Measurements from ENCODE around the gene CYYR1.

The CYYR1 gene

GRCh38 chr21:26532208-26532607 is 40.9 kb downstream of the CYYR1 start:
- H3K27me3 Mint-ChIP-seq: peaks cover 3% of the 10 kb centered on the region
- H3K27ac Mint-ChIP-seq: no peak overlapping the region
- H3K36me3 Mint-ChIP-seq (ENCODE audit: low read depth): no peaks in the 10 kb centered on the region
- DNase-seq: no peak
- no peaks in the 10 kb centered on the region for H3K9me3 Mint-ChIP-seq
- no peak for ATAC-seq
- H3K4me3 Mint-ChIP-seq: no peak overlapping the region
- no peaks in the 10 kb centered on the region for H3K4me1 Mint-ChIP-seq

GRCh38 chr21:26529526-26529925 is 43.6 kb downstream of the CYYR1 start:
- DNase-seq: no peak
- ATAC-seq: no peak
- Mint-ChIP-seq H3K27ac (no peak overlapping the region), H3K4me3 (no peak overlapping the region), H3K27me3 (peaks cover 6% of the 10 kb centered on the region), H3K9me3 (no peaks in the 10 kb centered on the region), H3K4me1 (no peaks in the 10 kb centered on the region), H3K36me3 (ENCODE audit: low read depth) (no peaks in the 10 kb centered on the region)

GRCh38 chr21:26528882-26529281 is 44.2 kb downstream of the CYYR1 start:
- no peak for ATAC-seq
- no peaks in the 10 kb centered on the region for H3K9me3 Mint-ChIP-seq
- H3K27me3 Mint-ChIP-seq: peaks cover 6% of the 10 kb centered on the region
- no peak for DNase-seq
- no peak overlapping the region for H3K27ac Mint-ChIP-seq
- no peak overlapping the region for H3K4me3 Mint-ChIP-seq
- H3K36me3 Mint-ChIP-seq (ENCODE audit: low read depth): no peaks in the 10 kb centered on the region
- no peaks in the 10 kb centered on the region for H3K4me1 Mint-ChIP-seq

- ATAC-seq: no peak
- DNase-seq: no peak
- Mint-ChIP-seq H3K4me1 (no peaks in the 10 kb centered on the region), H3K27ac (no peak overlapping the region), H3K9me3 (no peaks in the 10 kb centered on the region), H3K27me3 (peaks cover 3% of the 10 kb centered on the region), H3K36me3 (ENCODE audit: low read depth) (no peaks in the 10 kb centered on the region), H3K4me3 (no peak overlapping the region)
Observed at GRCh38 chr21:26522704-26523103, 50.4 kb downstream of the CYYR1 start.

GRCh38 chr21:26519142-26519541 is 53.9 kb downstream of the CYYR1 start:
- H3K9me3 Mint-ChIP-seq: no peaks in the 10 kb centered on the region
- H3K36me3 Mint-ChIP-seq (ENCODE audit: low read depth): no peaks in the 10 kb centered on the region
- no peak overlapping the region for H3K27ac Mint-ChIP-seq
- no peaks in the 10 kb centered on the region for H3K4me1 Mint-ChIP-seq
- H3K27me3 Mint-ChIP-seq: no peaks in the 10 kb centered on the region
- H3K4me3 Mint-ChIP-seq: no peak overlapping the region
- ATAC-seq (no peak), DNase-seq (no peak)

DNA sequence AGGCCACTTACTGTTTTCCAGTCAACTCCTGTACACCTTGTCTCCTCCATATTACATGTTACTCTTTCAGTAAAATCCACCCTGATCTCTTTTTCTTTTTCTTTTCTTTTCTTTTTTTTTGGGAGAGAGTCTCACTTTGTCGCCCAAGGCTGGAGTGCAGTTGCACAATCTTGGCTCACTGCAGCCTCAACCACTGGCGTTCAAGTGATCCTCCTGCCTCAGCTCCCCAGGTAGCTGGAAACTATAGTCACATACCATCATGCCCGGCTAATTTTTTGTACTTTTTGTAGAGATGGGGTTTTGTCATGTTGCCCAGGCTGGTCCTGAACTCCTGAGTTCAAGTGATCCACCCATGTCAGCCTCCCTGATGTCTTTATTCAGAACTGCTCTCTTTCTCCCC is 57.8 kb downstream of the CYYR1 start:
- no peaks in the 10 kb centered on the region for H3K9me3 Mint-ChIP-seq
- H3K27me3 Mint-ChIP-seq: no peaks in the 10 kb centered on the region
- no peak for DNase-seq
- H3K27ac Mint-ChIP-seq: no peak overlapping the region
- no peak overlapping the region for H3K4me3 Mint-ChIP-seq
- no peaks in the 10 kb centered on the region for H3K36me3 Mint-ChIP-seq (ENCODE audit: low read depth)
- H3K4me1 Mint-ChIP-seq: no peaks in the 10 kb centered on the region
- no peak for ATAC-seq

DNA sequence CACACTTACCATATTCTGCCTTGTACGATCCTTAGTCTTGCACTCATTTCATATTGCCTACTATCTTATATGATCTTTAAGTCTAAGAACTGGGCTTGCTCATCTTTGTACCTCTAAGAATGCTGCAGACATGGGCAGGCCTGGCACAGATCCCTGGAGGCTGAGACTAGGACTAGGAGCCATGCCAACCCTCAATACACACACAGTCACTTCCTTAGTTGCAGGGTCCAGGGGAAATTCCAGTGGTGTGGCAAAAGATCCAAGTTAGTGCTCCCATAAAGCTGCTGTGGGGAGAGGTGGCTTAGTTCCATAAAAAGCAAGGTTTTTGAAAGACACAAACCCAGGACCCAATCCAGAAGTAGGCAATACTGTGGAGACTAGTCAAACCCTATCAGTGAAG is 59.9 kb downstream of the CYYR1 start:
- Mint-ChIP-seq H3K36me3 (ENCODE audit: low read depth) (no peaks in the 10 kb centered on the region), H3K9me3 (no peaks in the 10 kb centered on the region), H3K4me3 (no peak overlapping the region), H3K27ac (no peak overlapping the region), H3K4me1 (no peaks in the 10 kb centered on the region), H3K27me3 (no peaks in the 10 kb centered on the region)
- no peak for ATAC-seq
- no peak for DNase-seq

GRCh38 chr21:26512664-26513063 is 60.4 kb downstream of the CYYR1 start:
- Mint-ChIP-seq H3K27me3 (no peaks in the 10 kb centered on the region), H3K36me3 (ENCODE audit: low read depth) (no peaks in the 10 kb centered on the region), H3K4me1 (no peaks in the 10 kb centered on the region), H3K27ac (no peak overlapping the region), H3K9me3 (no peaks in the 10 kb centered on the region), H3K4me3 (no peak overlapping the region)
- ATAC-seq (no peak), DNase-seq (no peak)

DNA sequence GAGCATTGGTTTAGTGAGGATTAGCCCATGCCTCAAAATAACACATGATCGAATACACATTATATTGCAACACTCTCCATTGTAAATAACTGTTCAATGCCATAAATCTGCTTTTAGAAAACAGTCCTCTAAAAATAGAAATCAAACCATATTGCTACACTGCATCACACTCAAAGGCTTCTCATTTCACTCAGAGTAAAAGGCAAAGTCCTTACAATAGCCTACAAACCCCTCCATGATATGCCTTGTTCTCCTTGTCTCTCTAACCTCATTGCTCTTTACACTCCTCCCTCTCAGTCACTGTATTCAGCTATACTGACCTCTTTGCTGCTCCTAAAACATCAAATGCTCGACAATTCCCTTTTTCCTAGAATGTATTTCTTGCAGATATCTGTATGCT is 64.2 kb downstream of the CYYR1 start:
- DNase-seq (no peak), ATAC-seq (no peak)
- H3K4me1 Mint-ChIP-seq: no peaks in the 10 kb centered on the region
- H3K9me3 Mint-ChIP-seq: no peaks in the 10 kb centered on the region
- H3K27me3 Mint-ChIP-seq: peaks cover 3% of the 10 kb centered on the region
- H3K4me3 Mint-ChIP-seq: no peak overlapping the region
- H3K27ac Mint-ChIP-seq: no peak overlapping the region
- no peaks in the 10 kb centered on the region for H3K36me3 Mint-ChIP-seq (ENCODE audit: low read depth)

DNA sequence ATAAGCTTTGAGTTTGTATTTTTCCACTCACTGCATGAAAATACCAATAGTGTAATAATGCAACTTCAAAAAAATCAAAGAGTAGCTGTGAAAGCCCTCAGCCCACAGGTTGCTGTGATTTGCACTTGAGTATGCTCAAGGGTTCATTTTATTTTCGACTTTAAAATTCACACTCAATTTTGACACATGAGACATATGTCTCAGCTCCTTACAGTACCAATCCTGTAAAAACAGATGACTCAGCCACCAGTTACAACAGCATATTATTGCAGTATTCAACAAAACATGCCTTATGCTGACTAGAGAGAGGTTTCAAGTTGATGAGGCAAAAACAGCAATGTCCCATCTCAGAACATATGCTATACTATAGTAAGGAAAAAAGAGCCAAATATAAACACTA is 66.1 kb downstream of the CYYR1 start:
- Mint-ChIP-seq H3K27me3 (peaks cover 3% of the 10 kb centered on the region), H3K36me3 (ENCODE audit: low read depth) (no peaks in the 10 kb centered on the region), H3K27ac (no peak overlapping the region), H3K4me3 (no peak overlapping the region), H3K4me1 (no peaks in the 10 kb centered on the region), H3K9me3 (no peaks in the 10 kb centered on the region)
- no peak for DNase-seq
- ATAC-seq: no peak

DNA sequence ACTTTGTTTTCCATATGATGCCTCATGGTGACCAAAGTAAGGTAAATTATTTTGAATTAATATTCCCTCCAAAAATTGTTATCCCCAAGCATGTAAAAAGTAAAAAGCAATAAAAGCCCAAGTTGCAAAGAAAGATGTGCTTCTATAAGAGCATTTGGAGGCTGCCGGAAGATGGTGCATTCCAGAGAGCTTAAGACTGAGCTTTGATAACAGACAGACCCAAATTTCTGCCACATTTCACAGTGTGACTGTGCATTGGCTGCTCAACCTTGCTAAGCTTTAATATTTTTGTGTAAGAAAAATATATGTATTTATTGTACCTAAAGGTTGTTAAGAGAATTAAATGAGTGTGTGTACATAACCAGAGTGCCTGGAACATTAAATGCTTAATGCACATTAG is 67.9 kb downstream of the CYYR1 start:
- no peak for ATAC-seq
- no peaks in the 10 kb centered on the region for H3K4me1 Mint-ChIP-seq
- no peak overlapping the region for H3K27ac Mint-ChIP-seq
- no peaks in the 10 kb centered on the region for H3K36me3 Mint-ChIP-seq (ENCODE audit: low read depth)
- no peak overlapping the region for H3K4me3 Mint-ChIP-seq
- no peaks in the 10 kb centered on the region for H3K9me3 Mint-ChIP-seq
- DNase-seq: no peak
- peaks cover 3% of the 10 kb centered on the region for H3K27me3 Mint-ChIP-seq

- no peak overlapping the region for H3K27ac Mint-ChIP-seq
- H3K4me1 Mint-ChIP-seq: no peaks in the 10 kb centered on the region
- H3K27me3 Mint-ChIP-seq: peaks cover 3% of the 10 kb centered on the region
- no peak for ATAC-seq
- peaks cover 5% of the 10 kb centered on the region for H3K9me3 Mint-ChIP-seq
- H3K4me3 Mint-ChIP-seq: no peak overlapping the region
- DNase-seq: no peak
- H3K36me3 Mint-ChIP-seq (ENCODE audit: low read depth): no peaks in the 10 kb centered on the region
Observed at GRCh38 chr21:26503414-26503813, 69.7 kb downstream of the CYYR1 start.

- H3K27me3 Mint-ChIP-seq: peaks cover 3% of the 10 kb centered on the region
- no peaks in the 10 kb centered on the region for H3K4me1 Mint-ChIP-seq
- H3K27ac Mint-ChIP-seq: no peak overlapping the region
- H3K36me3 Mint-ChIP-seq (ENCODE audit: low read depth): no peaks in the 10 kb centered on the region
- ATAC-seq: no peak
- no peak overlapping the region for H3K4me3 Mint-ChIP-seq
- no peak for DNase-seq
- H3K9me3 Mint-ChIP-seq: peaks cover 5% of the 10 kb centered on the region
Observed at GRCh38 chr21:26501495-26502021, 71.5 kb downstream of the CYYR1 start.

GRCh38 chr21:26499495-26499894 is 73.6 kb downstream of the CYYR1 start:
- no peak overlapping the region for H3K4me3 Mint-ChIP-seq
- DNase-seq (no peak), ATAC-seq (no peak)
- H3K9me3 Mint-ChIP-seq: peaks cover 5% of the 10 kb centered on the region
- H3K4me1 Mint-ChIP-seq: no peaks in the 10 kb centered on the region
- H3K36me3 Mint-ChIP-seq (ENCODE audit: low read depth): no peaks in the 10 kb centered on the region
- H3K27me3 Mint-ChIP-seq: no peaks in the 10 kb centered on the region
- no peak overlapping the region for H3K27ac Mint-ChIP-seq

DNA sequence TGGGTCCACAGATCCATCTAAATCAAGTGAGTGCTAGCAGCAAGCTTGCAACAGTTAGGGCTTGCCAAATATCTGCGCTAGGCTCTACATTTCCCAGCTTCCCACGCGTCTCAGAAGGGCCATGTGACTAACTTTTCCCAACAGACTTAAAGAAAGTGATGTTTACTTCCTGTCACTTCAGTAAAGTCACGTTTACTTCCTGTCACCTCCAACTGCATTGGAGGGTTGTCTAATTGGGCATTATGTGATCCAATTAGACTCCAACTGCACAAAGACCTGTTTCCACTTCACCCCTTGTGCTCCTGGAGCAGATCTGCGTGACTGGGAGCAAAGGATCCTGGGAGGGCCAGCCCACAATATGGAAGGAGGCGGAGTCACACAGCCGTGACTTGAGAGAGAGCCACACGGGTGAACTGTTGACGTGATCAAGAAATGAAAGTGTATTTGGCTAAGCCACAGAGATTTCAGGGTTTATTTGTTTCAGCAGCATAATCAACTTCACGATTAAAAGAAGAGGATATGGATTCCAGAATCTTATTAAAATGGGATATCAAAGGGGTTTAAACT is 77.7 kb downstream of the CYYR1 start:
- no peak for DNase-seq
- H3K4me1 Mint-ChIP-seq: no peaks in the 10 kb centered on the region

DNA sequence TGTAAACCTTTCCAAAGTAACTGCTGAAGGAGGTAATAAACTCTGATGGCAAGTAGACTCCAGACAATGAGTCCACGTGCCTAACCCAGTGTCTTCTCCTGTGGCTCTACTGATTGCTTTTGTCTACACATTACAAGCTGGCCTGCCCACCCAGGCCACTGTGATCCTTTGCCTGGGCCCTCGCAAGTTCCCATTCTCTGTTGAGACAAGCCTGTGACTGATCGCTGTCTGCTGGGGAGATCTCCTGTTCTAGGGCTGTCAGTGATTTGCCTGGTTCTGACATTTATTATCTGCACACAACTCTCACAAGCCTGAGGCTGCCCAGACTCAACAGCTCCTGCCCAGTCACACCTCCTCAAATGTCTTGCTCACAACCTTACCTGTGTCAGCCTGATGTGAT is 81.4 kb downstream of the CYYR1 start:
- Mint-ChIP-seq H3K36me3 (ENCODE audit: low read depth) (no peaks in the 10 kb centered on the region), H3K27ac (no peak overlapping the region), H3K27me3 (no peaks in the 10 kb centered on the region), H3K4me3 (no peak overlapping the region), H3K4me1 (no peaks in the 10 kb centered on the region), H3K9me3 (no peaks in the 10 kb centered on the region)
- ATAC-seq (no peak), DNase-seq (no peak)

More for the DNA sequence above, 77.7 kb downstream of the CYYR1 start:
- H3K27me3 Mint-ChIP-seq: no peaks in the 10 kb centered on the region
- no peaks in the 10 kb centered on the region for H3K36me3 Mint-ChIP-seq (ENCODE audit: low read depth)
- peaks cover 5% of the 10 kb centered on the region for H3K9me3 Mint-ChIP-seq
- no peak for ATAC-seq
- H3K4me3 Mint-ChIP-seq: no peak overlapping the region
- no peak overlapping the region for H3K27ac Mint-ChIP-seq

Data from activated naive CD8-positive, alpha-beta T cell treated with anti-CD3 and anti-CD28 coated beads, Interleukin-2, amount 50 U/mL, for 24 hours (primary cell).